Stimulated activated CD4-positive, alpha-beta T cell treated with anti-CD3 and anti-CD28 coated beads, Interleukin-1b, Interleukin-23, amount 100 ng/mL, for 1 hour (primary cell): Measurements from ENCODE around the gene CSNK1D.

Source experiments
- DNase-seq, 2 donors: peaks; one replicate each; pipeline ENCODE4 v3.0.0-alpha.2; 2020; ENCODE audit warnings: low read depth in 2 of 2

The CSNK1D gene

GRCh38 chr17:82228842-82229697 is 44.4 kb downstream of the CSNK1D start, which contains the start of gene SLC16A3:
SLC16A3 (plus strand) TSS chr17:82229042; CDS start chr17:82236009, 6,967 bp downstream.
- DNase-seq: peak in 1 of 2 donors; percentile 45

- no peak for DNase-seq
Measured at GRCh38 chr17:82228278-82228841, 45.1 kb downstream of the CSNK1D start.

DNA sequence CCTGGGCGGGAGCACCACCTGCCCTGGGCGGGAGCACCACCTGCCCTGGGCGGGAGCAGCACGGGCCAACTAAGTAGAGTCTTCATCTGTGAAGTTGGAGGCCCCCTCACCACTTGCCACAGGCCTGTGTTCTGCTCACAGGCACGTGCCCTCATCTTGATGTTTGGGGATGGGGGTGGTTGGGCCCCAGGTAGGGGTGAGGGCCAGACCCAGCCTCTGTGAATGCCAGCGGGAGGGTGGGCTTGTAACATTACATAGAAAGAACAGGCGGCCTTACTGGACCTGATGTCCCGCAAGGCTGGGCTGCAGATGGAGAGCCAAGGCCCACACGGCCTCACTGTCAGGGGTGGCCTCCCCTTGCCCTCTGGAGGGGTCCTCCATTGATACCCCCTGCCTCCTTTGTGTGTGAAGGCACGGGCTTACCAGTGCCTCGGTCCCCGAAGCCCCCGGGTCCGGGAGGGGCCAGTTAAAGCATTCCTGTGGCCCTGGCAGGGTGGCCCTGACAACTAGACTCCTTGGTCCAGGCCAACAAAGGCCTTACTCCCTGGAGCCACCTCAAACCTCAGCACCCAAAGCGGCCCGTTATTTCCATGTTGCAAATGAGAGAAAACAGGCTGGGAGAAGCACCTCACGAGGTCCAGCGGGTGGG is 45.7 kb downstream of the CSNK1D start:
- DNase-seq: no peak

DNA sequence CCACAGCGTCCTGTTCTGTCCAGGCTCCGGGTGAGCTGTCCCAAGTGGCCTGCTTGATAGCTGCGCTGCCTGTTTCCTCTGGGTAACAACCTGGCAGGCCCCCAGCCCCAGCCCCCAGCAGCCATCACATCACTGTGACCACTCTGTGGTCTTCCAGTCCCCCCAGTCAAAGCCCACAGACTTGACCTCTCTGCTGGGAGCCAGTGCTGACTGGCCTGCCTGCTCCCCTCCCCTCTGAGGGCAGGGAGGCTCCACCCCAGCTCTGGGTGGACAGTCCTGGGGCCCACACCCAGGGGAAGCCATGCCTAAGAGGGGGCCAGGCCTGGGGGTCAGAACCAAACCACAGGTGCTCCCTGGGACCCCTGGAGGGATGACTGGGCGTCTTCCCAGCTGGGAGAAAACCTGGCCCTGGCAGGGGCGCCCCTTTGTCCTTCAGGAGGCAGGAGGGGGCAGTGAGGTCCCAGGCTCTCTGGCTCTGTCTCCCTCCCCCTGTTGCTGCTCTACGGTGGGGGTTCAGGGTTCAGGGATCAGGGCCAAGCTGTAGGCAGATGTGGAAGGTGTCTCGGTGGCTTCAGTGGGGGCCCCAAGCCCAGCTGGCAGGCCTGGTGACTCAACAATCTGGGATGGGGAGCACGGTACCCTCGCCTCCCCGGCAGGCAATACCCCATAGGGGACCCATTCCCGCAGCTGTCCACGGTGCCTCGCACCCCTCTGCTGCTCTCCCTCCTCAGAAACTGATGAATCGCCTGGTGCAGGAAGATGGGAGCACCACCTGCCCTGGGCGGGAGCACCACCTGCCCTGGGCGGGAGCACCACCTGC is 46.5 kb downstream of the CSNK1D start:
- DNase-seq: no peak

DNA sequence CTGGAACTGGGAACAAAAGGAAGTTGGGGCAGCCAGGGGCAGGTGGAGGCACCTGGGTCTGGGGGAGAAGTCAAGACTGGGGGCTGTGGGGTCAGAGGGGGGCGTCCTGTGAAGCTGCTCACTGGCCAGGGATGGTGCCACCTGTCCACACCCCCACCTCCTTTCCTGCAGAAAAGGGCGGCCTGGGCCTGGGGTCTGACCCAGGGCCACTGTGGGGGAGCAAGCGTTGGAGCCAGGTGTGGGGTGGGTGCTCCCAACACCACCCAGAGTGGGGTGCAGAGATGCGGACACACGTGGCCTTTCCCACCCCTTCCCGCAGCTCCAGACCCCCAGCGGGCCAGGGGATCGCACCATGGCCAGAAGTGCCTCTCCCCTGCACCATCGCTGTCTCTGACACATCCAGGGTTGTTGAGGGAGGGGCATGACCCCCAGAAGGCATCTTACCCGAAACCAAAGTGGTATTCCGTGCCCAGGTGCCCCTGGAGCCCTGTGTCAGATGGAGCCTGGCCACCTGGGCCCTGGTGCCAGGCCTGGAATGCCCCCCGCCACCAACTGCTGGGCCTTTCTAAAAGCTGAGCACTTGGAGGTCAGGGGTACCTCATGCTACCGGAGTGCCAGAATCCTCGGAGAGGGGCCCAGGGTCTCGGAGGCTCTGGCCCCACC is 47.2 kb downstream of the CSNK1D start:
- no peak for DNase-seq

DNA sequence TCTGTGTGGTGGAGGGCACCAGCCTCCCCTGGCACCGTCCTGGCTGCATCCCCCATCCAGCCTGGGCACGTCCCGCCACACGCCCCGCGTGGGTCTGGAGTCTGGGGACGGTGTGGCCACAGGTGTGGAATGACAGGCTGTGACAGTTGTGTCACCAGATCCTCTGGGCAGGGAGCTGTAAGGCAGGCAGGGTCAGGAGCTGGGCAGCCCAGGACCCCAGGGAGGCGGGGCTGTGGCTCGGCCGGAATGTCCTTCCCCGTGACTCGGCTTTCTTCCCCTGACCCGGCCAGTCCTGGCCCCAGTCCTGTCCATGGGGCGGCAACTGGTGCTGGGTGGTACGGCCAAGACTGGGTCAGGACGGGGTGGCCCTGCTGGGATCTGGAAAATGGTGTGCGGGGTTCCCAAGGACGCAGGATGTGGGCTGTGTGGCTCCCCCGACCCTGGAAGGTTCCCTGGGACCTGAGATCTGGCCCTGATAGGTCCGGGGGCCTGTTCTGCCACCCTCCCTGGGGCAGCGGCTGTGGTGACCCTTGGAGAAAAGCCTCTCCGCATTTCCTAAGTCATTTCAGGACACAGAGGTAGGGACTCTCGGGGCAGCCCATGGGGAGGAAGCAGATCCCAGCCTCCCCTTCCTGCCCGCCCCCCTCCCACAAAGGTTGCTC is 48.0 kb downstream of the CSNK1D start:
- no peak for DNase-seq

GRCh38 chr17:82224666-82225065 is 48.8 kb downstream of the CSNK1D start:
- no peak for DNase-seq

- no peak for DNase-seq
Measured at GRCh38 chr17:82223517-82223916, 50.0 kb downstream of the CSNK1D start.

DNA sequence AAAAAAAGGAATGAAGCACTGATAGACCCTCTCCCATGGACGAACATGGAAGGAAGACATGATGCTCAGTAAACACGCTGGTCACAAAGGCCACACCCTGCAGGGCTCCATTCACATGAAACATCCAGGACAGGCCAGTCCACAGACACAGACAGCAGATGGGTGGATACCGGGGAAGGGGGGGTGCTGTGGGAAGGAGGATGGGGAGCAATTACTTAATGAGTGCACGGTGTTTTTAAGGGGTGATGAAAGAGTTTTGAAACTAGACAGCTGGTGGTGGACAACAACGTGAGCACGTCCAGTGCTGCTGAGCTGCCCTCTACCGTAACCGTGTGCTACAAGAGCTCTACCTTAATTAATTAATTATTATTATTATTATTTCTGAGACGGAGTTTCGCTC is 50.7 kb downstream of the CSNK1D start:
- DNase-seq: no peak

GRCh38 chr17:82221341-82221902 is 52.1 kb downstream of the CSNK1D start:
- no peak for DNase-seq

DNA sequence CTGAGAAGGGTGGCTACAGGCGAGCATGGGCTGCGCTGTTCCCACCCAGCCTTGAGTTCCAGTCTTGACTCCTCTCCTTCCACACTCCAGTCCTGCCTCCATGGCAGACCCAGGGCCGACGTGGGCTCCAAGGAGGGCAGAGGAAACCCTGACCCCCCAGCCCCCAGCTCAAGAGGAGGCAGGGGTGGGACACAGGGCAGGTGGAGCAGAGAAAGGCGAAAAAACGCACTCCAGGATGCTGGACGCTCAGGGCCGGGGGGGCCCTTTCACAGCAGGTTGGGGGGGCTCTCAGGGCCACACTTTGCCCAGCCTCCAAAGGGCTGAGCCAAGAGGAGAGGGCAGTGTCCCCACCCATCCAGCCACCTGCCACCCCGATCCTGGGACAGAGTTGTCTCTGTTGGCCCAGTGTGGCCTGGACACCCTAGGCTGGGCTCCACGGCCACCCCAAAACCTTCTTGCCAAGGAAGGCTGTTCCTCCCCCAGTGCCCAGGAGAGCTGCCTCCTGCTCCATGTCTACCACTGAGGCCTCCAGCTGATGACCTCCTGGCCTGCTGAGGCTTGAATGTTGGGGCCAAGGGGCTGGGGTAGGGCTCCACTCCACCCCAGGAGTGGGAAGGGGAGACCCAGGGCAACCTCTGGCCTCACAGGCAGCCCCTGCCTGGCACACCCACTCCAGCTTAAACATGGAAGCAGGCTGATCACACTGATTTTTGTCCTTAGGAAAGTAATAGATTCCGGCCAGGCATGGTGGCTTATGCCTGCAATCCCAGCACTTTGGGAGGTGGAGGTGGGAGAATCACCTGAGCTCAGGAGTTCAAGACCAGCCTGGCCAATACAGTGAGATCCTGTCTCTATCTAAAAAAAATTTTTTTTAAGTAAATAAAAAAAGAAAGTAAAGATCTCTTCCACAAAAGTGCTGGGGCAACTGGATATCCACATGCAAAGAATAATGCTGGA is 53.5 kb downstream of the CSNK1D start:
- no peak for DNase-seq

GRCh38 chr17:82219083-82219482 is 54.4 kb downstream of the CSNK1D start:
- DNase-seq: no peak

- no peak for DNase-seq
Measured at GRCh38 chr17:82218349-82219075, 55.0 kb downstream of the CSNK1D start.

- DNase-seq: no peak
Measured at GRCh38 chr17:82217530-82218204, 55.8 kb downstream of the CSNK1D start.

DNA sequence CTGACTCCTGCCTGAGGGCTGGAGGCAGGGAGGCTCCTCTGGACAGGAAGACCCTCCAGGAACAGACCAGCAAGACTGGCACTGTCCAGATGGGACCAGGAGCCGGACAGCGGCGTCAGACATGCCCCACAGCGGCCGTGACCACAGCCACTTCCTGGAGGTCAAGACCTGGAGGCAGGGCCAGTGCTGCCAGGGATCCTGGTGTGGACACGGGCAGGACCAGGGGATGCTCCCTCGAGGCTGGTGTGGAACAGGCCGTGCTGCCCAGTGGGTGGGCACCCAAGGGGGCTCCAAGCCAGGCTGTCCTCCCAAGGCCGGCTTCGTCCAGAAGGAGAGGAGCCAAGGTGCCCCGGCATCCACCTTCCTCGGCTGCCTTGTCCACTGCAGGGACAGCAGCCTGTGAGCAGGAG is 56.4 kb downstream of the CSNK1D start:
- no peak for DNase-seq

GRCh38 chr17:82216301-82217119 is 57.0 kb downstream of the CSNK1D start:
- no peak for DNase-seq

DNA sequence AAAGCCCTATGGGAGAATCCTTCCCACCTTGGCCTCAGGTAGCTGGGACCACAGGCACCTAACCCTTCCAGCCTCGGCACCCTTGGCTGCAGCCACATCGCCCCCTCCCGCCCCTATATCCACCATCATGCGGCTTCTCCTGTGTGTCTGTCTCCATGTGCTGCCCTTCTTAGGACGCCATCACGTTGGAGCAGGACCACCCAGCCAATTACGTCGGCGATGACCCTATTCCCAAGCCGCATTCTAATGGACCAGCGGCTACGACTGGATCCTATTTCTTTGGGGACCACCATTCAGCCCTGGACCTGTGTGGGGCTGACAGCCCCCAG is 57.6 kb downstream of the CSNK1D start:
- DNase-seq: no peak
